AG04449 (cell line): Measurements from ENCODE around the gene FAM111B.
A peak's percentile ranks its signal among the peaks of the same experiment; 100 is the strongest.
"Not testable (repeated sequence)": the region's sequence is repeated elsewhere in the genome, so short reads cannot be mapped to it uniquely, and the experiment has no call there.

Experiments used
- CTCF ChIA-PET: fragments of 350-600 bp; formaldehyde crosslinking; extraction: SDS; loops from one replicate; lab custom pipeline; 2021; ENCODE audit warnings: antibody characterized with exemption; lab: Yijun Ruan, JAX
- POLR2A ChIA-PET: fragments of 400-600, 350-600 bp; formaldehyde crosslinking; extraction: SDS; loops from one replicate; lab custom pipeline; 2020; ENCODE audit warnings: antibody characterized with exemption, inconsistent platforms; lab: Yijun Ruan, JAX
- DNase-seq: peaks from one replicate; pipeline ENCODE4 v3.0.0-alpha.2; 2010; ENCODE audit warnings: low read depth, low spot score
- H3K4me3 ChIP-seq: 2 replicates; pipeline ENCODE4 v1.5.1; 2011; ENCODE audit warnings: low read depth, mild to moderate bottlenecking, control low read depth, low read length
- CTCF ChIP-seq: IDR thresholded peaks from one replicate; pipeline ENCODE4 v1.5.1; 2011; ENCODE audit warnings: mild to moderate bottlenecking, moderate library complexity, low read length, control low read depth, inconsistent platforms; ENCODE audit not compliant: insufficient read depth; ENCODE audit errors: missing control alignments

The FAM111B gene

GRCh38 chr11:59117774-59118173 lies 10.7 kb downstream of the FAM111B start:
- TF ChIP-seq CTCF, result no peak
- POLR2A ChIA-PET, result no interaction called here
- DNase-seq, result no peak
- CTCF ChIA-PET, result no interaction called here
- no peak overlapping the region for H3K4me3 ChIP-seq

- no peak overlapping the region for H3K4me3 ChIP-seq
- TF ChIP-seq CTCF, result no peak
- no peak for DNase-seq
- ChIA-PET CTCF (interaction anchor here (0.6 to 1.6 kb wide), 7 partner anchors 12 to 38 kb away, joined by 3 to 9 read pairs (median 4); partner anchors contain the start of gene FAM111B), POLR2A (no interaction called here)
Observed at GRCh38 chr11:59119826-59120225, 12.8 kb downstream of the FAM111B start.

GRCh38 chr11:59135648-59136461 lies 28.8 kb downstream of the FAM111B start:
- DNase-seq, result no peak
- peak overlapping the region; percentile 30; the same call in 1 of the 2 replicates for H3K4me3 ChIP-seq
- TF ChIP-seq CTCF, result peak; percentile 100
- CTCF ChIA-PET, result interaction anchor here (0.6 to 2.6 kb wide), 41 partner anchors 9 to 568 kb away, joined by 3 to 67 read pairs (median 6); partner anchors contain the start of gene FAM111B
- POLR2A ChIA-PET, result no interaction called here

GRCh38 chr11:59136551-59136950 lies 29.5 kb downstream of the FAM111B start:
- CTCF ChIA-PET, result interaction anchor here (0.8 to 2.6 kb wide), 32 partner anchors 8 to 569 kb away, joined by 3 to 67 read pairs (median 7); partner anchors contain the start of gene FAM111B
- POLR2A ChIA-PET, DNase-seq, H3K4me3 ChIP-seq: not testable (repeated sequence)

- H3K4me3 ChIP-seq, result no peak overlapping the region
- no peak for TF ChIP-seq CTCF
- ChIA-PET CTCF (interaction anchor here (0.6 to 5.7 kb wide), 5 partner anchors 11 to 884 kb away, joined by 3 to 29 read pairs (median 4); no protein-coding TSS in a partner anchor), POLR2A (no interaction called here)
- no peak for DNase-seq
Observed at GRCh38 chr11:59137190-59137589, 30.2 kb downstream of the FAM111B start.

GRCh38 chr11:59138643-59139042 lies 31.6 kb downstream of the FAM111B start:
- DNase-seq, result no peak
- no peak overlapping the region for H3K4me3 ChIP-seq
- CTCF ChIA-PET, result interaction anchor here (1.0 to 5.7 kb wide), 4 partner anchors 19 to 85 kb away, joined by 3 to 29 read pairs (median 6); no protein-coding TSS in a partner anchor
- no peak for TF ChIP-seq CTCF
- POLR2A ChIA-PET, result no interaction called here
